Gastroesophageal sphincter (tissue), 3 donors: ENCODE data around the gene SMIM10.

ENCODE experiments used
- POLR2AphosphoS5 ChIP-seq: sonication (generic); formaldehyde crosslinking; IDR thresholded peaks from one replicate; pipeline ENCODE4 v1.6.1; 2017; ENCODE audit warnings: antibody characterized with exemption
- TF ChIP-seq, protein P1 (sequence below), 4 experiments: fragments of 200-600 bp in 2 of 4; fragments of 450-650 bp in 2 of 4; sonication (generic) in 1 of 4; IDR thresholded peaks; one replicate each; pipeline ENCODE4 v1.5.1; 2017 to 2019; ENCODE audit warnings: antibody characterized with exemption in 4 of 4, mild to moderate bottlenecking in 2 of 4, moderate library complexity in 2 of 4

GRCh38 chrX:135006187-135006586 lies 15.4 kb downstream of the SMIM10 start:
- TF ChIP-seq POLR2AphosphoS5: no peak
- TF ChIP-seq, protein P1, sequence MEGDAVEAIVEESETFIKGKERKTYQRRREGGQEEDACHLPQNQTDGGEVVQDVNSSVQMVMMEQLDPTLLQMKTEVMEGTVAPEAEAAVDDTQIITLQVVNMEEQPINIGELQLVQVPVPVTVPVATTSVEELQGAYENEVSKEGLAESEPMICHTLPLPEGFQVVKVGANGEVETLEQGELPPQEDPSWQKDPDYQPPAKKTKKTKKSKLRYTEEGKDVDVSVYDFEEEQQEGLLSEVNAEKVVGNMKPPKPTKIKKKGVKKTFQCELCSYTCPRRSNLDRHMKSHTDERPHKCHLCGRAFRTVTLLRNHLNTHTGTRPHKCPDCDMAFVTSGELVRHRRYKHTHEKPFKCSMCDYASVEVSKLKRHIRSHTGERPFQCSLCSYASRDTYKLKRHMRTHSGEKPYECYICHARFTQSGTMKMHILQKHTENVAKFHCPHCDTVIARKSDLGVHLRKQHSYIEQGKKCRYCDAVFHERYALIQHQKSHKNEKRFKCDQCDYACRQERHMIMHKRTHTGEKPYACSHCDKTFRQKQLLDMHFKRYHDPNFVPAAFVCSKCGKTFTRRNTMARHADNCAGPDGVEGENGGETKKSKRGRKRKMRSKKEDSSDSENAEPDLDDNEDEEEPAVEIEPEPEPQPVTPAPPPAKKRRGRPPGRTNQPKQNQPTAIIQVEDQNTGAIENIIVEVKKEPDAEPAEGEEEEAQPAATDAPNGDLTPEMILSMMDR (IDR thresholded peaks at IDR 0.05): no peak
